Breast epithelium (tissue), 3 donors: ENCODE results near the gene CCL26.

Source experiments
- CTCF ChIP-seq, 3 donors: fragments of 450-650 bp; IDR thresholded peaks; one replicate each; pipeline ENCODE4 v1.5.1; 2016 to 2017; ENCODE audit warnings: antibody characterized with exemption in 3 of 3, mild to moderate bottlenecking in 3 of 3, moderate library complexity in 3 of 3
- POLR2AphosphoS5 ChIP-seq, 3 donors: sonication (generic); formaldehyde crosslinking; IDR thresholded peaks; one replicate each; pipeline ENCODE4 v1.6.1; 2017; ENCODE audit warnings: antibody characterized with exemption in 3 of 3

GRCh38 chr7:75802552-75802821, 30.5 kb upstream of the CCL26 start:
- TF ChIP-seq POLR2AphosphoS5 (IDR thresholded peaks at IDR 0.05) (no peak), CTCF (IDR thresholded peaks at IDR 0.05) (no peak)
